ENCODE results near the gene C1orf35.

C1orf35 gene

GRCh38 chr1:228077565-228078330, 25.4 kb downstream of the C1orf35 start:
- no peak for DNase-seq

- no peak for DNase-seq
Observed at GRCh38 chr1:228076796-228077430, 26.2 kb downstream of the C1orf35 start.

DNA sequence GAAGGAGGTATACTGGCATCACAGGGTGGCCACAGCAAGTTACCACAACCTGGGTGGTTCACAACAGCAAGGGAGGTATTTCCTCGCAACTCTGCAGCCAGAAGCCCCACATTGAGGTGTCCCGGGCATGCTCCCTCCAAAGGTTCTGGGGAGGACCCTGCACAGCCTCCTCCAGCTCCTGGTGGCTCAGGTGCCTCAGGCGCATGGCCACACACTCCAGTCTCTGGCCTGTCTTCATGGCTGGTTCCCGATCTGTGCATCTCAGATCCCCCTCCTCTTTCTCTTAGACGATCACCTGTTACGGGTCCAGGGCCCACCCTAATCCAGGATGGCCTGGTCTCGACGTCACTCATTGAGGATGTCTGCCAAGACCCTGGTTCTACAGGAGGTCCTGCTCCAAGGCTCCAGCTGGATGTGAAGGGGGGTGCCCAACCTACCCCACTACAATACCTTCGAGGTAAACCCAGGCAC, 27.3 kb downstream of the C1orf35 start:
- DNase-seq, result no peak

DNA sequence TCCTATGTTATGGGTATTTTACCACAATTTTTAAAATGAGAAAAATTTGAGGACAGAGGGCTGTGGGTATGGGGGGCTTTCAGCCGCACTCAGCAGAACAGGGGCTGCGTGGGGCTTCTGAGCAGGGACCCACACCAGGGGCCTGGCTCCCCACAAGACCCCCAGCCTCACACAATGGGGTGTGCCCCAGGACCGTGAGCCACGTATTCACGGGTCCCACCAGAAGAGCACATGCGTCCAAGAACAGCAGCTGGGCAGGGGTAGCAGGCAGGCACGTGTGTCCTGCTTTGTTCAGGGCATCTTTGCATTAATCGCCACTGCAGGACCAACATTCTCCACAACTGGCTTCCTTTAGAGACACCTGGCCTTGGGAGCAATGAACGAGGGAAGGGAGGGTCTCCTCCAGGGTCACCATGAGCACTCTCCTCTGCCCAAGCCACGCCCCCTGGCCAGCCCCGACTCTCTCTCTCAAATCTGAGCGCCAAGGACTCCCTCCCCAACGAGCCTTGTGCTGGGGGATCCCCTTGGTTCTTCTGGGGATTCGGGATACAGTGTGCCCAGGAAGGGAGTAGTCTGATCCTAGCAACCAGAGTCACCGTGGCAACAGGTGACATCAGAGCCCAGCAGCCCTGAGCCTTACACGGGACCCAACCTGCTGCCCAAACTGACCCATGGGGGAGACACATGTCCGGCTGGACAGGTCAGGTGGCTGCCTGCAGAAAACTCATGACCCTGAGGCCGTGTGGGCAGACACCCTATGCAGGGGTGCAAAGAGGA, 28.0 kb downstream of the C1orf35 start:
- no peak for DNase-seq

GRCh38 chr1:228073857-228074545, 29.1 kb downstream of the C1orf35 start:
- no peak for DNase-seq

- DNase-seq, result no peak
Observed at GRCh38 chr1:228073061-228073856, 29.9 kb downstream of the C1orf35 start.

GRCh38 chr1:228072658-228073043, 30.5 kb downstream of the C1orf35 start:
- no peak for DNase-seq

DNA sequence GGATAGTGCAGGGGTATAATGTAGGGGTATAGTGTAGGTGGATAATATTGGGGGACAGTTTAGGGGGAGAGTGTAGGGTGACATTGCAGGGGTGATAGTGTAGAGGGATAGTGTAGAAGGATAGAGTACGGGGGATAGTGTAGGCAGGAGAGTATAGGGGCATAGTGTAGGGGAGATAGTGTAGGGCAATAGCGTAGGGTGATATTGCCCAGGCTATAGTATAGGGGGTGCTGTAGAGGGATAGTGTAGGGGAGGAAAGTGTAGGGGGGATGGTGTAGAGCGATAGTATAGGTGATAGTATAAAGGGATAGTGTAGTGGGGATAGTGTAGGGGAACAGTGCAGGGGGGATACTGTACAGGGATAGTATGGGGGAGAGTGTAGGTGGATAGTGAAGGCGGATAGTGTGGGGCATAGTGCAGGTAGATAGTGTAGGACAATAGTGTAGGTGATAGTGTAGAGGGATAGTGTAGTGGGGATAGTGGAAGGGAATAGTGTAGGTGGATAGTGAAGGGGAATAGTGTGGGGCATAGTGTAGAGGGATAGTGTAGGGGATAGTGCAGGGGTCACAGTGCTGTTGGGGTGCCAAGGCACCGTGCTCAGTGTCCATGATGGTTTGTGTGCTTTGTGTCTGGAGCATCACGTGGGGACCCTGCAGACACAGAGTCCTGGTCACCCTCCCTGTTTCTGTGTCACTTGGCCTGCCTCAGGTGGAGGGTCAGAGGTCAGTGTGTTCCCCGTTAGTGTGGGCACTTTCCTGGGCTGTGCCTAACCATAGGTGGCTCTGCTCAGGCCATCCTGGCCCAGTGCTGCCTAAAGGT, 31.1 kb downstream of the C1orf35 start:
- DNase-seq, result no peak

- DNase-seq, result no peak
Observed at GRCh38 chr1:228070851-228071250, 32.3 kb downstream of the C1orf35 start.

- no peak for DNase-seq
Observed at GRCh38 chr1:228070173-228070572, 33.0 kb downstream of the C1orf35 start.

GRCh38 chr1:228068359-228068758, 34.8 kb downstream of the C1orf35 start:
- DNase-seq, result no peak

- DNase-seq, result no peak
Observed at GRCh38 chr1:228066891-228067654, 36.1 kb downstream of the C1orf35 start.

DNA sequence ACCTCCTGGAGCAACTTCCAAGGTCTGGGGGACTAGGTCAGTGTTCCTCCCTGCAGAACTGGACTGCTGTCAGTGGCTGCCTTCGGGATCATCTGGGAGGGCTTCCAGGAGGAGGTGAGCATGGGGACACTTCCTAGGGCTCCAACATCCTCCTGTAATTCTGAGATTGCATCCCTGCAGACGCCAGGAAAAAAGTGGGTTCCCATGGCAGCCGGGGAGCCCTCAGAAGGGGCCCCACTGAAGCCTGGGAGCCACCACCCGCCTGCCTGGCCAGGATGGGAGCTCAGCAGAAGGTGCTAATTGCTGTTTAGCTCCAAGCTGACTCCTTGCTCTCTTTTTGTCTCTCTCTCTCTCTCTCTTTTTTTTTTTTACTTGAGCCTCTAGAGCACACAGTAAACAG, 36.7 kb downstream of the C1orf35 start:
- DNase-seq, result no peak

GRCh38 chr1:228065543-228066347, 37.4 kb downstream of the C1orf35 start:
- no peak for DNase-seq

- DNase-seq, result no peak
Observed at GRCh38 chr1:228064741-228065542, 38.2 kb downstream of the C1orf35 start.

DNA sequence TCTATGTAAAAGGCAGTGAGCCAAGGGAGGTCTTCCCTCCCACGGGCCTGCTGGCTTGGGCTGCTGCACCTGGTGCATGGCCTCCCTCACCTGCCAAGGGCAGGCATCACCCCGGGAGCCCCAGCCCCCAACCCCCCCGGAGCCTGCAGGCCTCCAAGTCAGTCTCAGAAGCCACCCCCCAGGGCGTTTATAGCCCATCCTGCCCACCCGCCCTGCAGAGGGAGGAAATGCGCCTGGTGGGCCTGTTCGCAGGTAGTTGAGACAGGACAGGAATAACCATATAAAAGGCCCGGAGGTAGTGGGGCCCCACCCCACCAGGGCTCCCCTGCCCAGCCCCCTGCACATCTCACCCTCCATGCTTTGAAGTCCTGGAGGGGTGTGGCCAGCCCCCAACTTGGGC, 38.8 kb downstream of the C1orf35 start:
- no peak for DNase-seq

- DNase-seq, result no peak
Observed at GRCh38 chr1:228063251-228064191, 39.6 kb downstream of the C1orf35 start.

DNA sequence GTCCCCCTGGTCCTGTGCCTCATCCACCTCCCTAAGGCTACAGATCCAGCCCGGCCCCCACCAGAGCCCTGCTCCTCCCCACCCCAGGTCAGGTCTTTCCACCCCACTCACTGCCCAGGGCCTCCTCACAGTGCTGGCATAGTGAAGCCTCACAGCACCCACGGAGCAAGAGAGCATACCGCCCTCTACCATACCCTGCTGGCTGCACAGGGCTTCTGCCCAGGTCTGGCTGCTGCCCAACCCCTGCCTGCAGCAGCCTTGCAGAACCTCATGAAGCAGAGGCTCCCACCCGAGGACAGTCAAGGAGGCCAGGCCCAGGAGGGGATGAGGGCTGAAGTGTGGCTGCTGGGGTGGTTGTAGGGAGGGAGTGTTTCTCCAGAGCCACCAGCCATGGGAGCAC, 40.3 kb downstream of the C1orf35 start:
- DNase-seq, result no peak

Data from activated CD8-positive, alpha-beta memory T cell treated with anti-CD3 and anti-CD28 coated beads, Interleukin-2, amount 50 U/mL, for 4 hours (primary cell).